ENCODE results near the gene BCO2.

Gene BCO2

DNA sequence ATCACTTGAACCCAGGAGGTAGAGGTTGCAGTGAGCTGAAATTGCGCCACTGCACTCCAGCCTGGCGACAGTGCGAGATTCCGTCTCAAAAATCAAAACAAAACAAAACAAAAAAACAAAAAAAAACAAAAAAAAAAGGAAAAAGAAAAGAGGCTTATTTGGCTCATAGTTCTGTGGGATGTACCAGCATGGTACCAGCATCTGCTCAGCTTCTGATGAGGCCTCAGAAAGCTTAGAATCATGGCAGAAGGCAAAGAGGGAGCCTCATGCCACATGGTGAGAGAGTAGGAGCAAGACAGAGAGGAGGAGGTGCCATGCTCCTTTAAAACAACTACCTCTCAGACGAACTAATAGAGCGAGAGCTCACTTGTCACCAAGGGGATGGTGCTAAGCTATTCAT lies 40.3 kb downstream of the BCO2 start:
- TF ChIP-seq, protein P1, sequence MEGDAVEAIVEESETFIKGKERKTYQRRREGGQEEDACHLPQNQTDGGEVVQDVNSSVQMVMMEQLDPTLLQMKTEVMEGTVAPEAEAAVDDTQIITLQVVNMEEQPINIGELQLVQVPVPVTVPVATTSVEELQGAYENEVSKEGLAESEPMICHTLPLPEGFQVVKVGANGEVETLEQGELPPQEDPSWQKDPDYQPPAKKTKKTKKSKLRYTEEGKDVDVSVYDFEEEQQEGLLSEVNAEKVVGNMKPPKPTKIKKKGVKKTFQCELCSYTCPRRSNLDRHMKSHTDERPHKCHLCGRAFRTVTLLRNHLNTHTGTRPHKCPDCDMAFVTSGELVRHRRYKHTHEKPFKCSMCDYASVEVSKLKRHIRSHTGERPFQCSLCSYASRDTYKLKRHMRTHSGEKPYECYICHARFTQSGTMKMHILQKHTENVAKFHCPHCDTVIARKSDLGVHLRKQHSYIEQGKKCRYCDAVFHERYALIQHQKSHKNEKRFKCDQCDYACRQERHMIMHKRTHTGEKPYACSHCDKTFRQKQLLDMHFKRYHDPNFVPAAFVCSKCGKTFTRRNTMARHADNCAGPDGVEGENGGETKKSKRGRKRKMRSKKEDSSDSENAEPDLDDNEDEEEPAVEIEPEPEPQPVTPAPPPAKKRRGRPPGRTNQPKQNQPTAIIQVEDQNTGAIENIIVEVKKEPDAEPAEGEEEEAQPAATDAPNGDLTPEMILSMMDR (IDR thresholded peaks at IDR 0.05; ENCODE audit: low read depth, low read length, missing control alignments), result no peak
- no peak overlapping the region for H3K4me3 ChIP-seq (ENCODE audit: low read depth, low read length)
- no peak for DNase-seq (ENCODE audit: low read depth)

- TF ChIP-seq, protein P1 (IDR thresholded peaks at IDR 0.05; ENCODE audit: low read depth, low read length, missing control alignments), result no peak
- no peak for DNase-seq (ENCODE audit: low read depth)
- no peak overlapping the region for H3K4me3 ChIP-seq (ENCODE audit: low read depth, low read length)
Observed at GRCh38 chr11:112216561-112217105, 41.3 kb downstream of the BCO2 start.

- DNase-seq (ENCODE audit: low read depth), result peak; percentile 57
- H3K4me3 ChIP-seq (ENCODE audit: low read depth, low read length), result no peak overlapping the region
- TF ChIP-seq, protein P1 (IDR thresholded peaks at IDR 0.05; ENCODE audit: low read depth, low read length, missing control alignments), result peak; percentile 72
Observed at GRCh38 chr11:112219476-112220232, 44.3 kb downstream of the BCO2 start.

DNA sequence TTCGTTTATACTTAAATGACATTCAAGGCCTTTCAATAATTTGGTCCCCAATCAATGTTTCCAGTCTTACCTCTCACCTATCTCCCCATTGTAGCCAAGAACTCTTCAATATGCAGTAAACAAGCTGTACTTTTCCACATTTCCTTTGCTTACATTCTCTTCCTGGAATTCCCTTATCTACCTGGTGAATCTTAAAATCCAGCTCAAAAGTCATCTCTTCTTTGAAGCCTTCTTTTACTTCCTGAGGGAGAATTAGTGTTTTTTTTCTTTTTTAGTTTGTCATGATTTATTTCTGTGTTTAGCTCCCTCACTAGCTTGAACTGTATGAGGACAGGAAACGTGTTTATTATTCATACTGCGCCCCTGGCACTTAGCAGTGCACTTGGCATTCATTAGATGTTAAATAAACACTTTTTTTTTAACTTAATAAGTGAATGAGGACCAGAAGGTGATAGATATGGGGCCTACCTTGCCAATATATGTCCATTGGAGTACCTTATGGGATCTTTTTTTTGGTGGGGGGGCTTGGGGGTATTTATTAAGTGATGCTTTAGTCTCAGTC lies 46.0 kb downstream of the BCO2 start:
- TF ChIP-seq, protein P1 (IDR thresholded peaks at IDR 0.05; ENCODE audit: low read depth, low read length, missing control alignments), result no peak
- no peak overlapping the region for H3K4me3 ChIP-seq (ENCODE audit: low read depth, low read length)
- no peak for DNase-seq (ENCODE audit: low read depth)

- DNase-seq (ENCODE audit: low read depth), result no peak
- TF ChIP-seq, protein P1 (IDR thresholded peaks at IDR 0.05; ENCODE audit: low read depth, low read length, missing control alignments), result no peak
- H3K4me3 ChIP-seq (ENCODE audit: low read depth, low read length), result no peak overlapping the region
Observed at GRCh38 chr11:112222303-112222702, 47.0 kb downstream of the BCO2 start.

DNA sequence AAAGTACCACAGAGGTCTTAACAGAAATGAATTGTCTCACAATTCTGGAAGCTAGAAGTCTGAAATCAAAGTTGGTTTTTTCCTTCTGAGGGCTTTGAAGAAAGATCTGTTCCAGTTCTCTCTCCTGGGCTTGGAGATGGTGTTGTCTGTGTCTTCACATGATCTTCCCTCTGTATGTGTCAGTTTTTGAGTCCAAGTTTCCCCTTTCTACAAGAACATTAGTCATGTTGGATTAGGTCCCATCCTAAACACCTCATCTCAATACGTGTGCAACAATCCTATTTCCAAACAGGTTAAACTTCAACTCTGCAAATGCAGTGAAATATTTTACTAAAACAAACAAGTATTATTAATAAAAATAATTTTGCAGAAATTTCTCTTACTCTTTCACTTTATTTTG lies 47.8 kb downstream of the BCO2 start:
- no peak for DNase-seq (ENCODE audit: low read depth)
- TF ChIP-seq, protein P1 (IDR thresholded peaks at IDR 0.05; ENCODE audit: low read depth, low read length, missing control alignments), result no peak
- H3K4me3 ChIP-seq (ENCODE audit: low read depth, low read length), result no peak overlapping the region
